Activated CD8-positive, alpha-beta memory T cell treated with anti-CD3 and anti-CD28 coated beads for 24 hours (primary cell): ENCODE measurements around the gene VAC14.
A peak's percentile ranks its signal among the peaks of the same experiment; 100 is the strongest.

ENCODE experiments used
- DNase-seq: peaks from one replicate; pipeline ENCODE4 v3.0.0-alpha.2; 2020

The VAC14 gene

GRCh38 chr16:70689035-70689969, 111.7 kb downstream of the VAC14 start:
- no peak for DNase-seq

DNA sequence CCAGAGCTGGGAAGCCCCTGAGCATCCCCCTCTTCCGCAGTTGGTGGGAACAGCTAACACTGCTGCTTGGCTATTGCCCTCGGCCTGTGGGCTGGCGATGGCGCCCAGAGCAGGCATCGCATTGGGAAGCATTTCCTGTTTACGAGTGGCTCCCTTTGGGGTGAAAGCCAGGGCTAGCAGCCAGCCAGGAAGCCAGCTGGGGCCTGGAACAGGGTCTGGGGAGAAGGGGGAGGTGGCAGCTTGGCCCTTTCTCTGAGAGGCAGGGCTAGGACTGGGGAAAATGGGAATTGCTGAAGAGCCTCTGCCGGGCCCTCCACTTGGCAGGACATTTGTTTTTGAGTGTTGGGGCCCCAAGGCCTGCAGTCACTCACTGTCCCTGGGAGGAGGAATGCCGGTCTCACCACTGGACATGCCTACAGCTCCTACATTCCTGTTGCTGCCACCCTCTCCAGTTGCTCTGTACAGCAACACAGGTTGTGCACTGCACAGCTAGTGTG, 112.7 kb downstream of the VAC14 start:
- DNase-seq: no peak

DNA sequence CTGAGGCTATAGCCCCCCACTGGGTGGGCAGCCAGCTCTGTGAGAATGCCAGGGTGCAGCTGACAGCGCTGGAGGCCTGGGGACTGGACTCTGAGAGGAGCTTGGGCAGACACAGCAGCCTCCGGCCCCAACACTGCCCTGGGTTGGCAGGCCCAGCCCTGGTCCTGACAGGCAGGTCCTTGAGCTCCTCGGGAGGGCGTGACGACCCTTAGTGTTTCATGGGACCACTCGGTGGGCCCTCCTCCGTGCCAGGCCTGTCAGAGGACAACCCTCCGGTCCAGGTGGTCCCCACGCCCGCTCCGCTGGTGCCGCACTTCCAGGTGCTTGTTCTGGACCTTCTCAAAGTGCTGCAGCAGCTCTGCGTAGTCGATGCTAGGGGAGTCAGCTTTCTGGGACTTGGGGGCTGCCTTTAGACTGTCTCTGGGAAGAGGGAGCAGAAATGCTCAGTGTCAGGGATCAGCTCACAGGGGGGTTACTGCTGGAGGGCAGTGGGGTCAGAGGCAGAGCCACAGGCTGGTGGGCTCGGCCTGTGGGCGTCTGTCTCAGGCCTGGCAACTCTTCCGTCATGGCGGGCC, 113.2 kb downstream of the VAC14 start:
- DNase-seq: no peak

DNA sequence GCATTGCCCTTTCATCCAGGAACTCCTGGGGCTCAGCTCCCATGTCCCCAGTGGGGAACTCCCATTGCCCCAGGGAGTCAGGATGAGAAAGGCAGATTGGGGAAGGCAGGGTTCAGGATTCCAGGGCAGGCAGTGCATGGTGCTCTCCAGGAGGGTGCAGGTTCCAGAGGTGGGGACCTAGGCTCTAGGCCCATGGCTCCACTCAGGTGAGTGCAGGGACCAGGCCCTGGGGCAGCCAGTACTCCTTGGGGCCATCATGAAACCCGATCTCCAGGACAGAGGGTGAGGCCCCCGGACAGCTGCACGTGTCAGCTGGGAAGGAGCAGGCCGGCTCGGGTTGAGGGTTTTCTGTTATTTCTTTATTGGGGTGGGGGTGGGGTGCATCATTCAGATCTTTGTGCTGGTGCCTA, 113.9 kb downstream of the VAC14 start:
- no peak for DNase-seq

DNA sequence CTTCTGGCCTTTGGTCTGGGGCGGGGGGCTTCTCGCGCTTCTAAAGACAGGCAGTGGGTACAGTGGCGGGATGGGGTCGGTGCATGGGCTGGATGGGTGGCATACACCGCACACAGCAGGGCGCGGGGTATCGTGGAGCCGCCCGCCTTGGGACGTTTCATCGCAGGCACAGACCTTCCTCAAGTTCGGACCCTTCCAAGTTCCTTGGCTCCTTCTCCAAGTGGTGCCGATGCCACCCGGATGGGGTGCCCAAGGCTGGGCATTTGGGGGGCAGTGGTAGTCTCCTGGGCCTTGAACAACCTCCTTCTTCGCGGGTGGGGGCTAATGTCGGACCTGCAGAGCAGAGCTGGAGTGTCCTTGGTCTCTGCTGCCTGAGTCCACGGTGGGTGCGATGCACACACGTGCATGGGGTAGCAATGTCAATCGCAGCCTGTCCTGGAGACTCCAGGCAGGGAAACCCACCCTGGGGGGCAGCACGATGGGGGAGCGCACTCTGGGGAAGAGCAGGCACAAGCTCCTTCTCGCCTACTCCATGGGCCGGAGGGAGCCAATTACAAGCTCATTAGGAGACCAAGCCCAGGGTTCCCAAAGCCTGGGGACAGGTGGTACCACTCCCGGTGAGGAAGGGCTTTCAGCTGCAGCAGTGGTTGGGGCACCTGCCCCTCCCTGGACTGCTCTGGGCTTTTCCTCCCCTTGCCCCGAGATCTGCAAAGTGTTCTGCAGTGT, 114.4 kb downstream of the VAC14 start:
- DNase-seq: no peak

DNA sequence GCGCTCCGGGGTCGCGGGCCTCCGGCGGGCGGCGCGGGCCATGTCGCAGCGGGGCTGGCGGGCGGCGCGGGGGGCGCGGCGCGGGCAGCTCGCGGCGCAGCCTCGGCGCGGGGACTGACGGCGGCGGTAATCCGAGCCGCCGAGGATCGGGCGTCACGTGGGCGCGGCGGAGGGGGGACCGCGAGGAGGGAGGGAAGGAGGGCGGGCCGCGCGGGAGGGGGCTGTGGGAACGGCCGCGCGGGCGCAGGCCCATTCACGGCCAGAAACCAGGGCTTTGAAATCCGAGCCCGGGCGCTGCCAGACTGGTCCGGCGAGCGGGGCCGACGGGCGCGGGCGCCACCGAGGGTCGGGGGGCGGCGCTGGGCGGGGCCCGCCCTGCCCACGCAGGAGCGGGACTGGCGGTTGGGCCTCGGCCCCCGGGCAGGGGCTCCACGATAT, 115.0 kb downstream of the VAC14 start, which contains the start of gene MTSS2:
TSS of gene MTSS2 (minus strand) at position 116 of the 438 bp plus-strand sequence. CDS start 262 bp downstream, outside the sequence.
- peak; percentile 70 for DNase-seq

DNA sequence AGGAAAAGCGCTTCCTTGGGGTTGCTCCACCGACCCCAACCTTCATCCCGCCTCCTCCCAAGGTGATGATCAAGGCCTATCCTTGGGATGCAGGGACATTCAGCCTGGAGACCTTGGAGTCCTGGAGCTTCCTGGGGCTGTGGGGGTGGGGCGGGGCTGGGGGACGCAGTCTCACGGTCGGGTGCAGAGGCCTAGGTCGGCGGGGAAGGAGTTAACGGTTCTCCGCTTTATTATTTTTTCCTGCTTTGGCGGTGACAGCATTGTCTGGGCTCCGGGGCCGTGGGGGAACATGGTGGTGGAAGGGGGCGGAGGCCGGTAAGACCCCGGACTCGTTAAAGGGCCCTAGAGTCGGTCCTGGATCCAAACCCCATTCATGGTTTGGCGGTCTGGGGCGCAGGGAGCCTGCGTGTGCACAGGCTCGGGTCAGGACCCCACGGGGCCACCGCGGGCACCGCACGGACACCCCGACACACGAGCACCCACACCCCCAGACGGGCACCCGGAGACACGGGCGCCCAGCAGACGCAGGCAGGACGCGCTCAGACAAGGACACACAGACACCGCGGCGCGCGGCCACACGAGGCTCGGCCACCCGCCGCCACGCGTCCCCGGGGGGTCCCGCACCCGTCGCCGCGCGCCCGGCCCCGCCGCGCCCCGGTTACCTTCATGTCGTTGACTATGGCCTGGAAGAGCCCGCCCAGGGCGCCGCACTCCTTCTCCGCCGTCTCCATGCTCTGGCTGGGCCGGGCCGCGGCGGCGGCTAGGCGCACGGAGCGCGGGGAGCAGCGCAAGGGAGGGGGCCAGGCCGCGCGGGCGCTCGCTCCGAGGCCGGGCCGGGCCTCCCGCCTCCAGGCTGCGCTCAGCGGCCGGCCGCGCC, 115.7 kb downstream of the VAC14 start:
- DNase-seq: no peak

DNA sequence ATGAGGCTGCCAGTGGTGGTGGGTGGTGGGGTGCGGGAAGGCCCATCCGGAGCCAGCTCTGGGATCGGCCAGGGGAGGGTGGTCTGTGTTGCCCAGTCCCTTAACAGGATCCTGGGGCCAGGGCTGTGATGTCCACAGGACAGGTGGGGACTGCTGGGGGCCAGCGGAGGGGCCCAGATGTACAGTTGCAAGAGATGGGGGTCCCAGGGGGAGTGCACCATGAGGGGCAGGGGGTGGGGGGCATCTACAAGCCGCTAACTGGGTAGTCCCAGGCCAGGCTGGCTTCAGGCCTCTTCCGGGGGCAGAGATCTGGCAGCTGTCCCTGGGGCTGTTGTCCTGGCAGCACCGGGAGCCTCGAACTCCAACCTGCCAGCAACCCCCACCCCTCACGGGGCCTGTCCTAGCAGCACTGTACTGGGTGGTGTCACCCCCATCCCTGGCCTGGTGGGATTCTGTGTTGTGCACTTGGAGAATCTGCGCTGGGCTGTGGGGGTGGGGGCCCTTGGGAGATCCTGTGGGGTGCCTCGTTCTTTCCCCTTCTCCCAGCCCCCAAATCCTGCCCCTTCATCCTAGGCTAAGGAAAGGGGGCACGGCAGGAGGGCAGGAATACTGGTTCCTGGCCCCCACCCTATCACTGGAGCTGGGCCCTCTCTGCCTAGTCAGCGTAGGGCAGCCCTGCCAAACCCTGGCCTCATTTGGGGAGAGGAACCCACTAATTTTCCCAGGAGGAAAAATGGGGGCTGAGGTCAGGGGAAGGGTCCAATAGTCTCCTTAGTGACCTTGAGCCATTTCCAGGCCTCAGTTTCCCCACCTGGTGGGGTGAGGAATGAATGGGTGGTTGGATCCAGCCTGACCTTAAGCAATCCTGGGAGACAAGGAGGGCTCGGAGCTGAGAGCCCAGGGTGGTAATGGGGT, 116.6 kb downstream of the VAC14 start:
- no peak for DNase-seq

GRCh38 chr16:70683146-70683944, 117.6 kb downstream of the VAC14 start:
- no peak for DNase-seq

DNA sequence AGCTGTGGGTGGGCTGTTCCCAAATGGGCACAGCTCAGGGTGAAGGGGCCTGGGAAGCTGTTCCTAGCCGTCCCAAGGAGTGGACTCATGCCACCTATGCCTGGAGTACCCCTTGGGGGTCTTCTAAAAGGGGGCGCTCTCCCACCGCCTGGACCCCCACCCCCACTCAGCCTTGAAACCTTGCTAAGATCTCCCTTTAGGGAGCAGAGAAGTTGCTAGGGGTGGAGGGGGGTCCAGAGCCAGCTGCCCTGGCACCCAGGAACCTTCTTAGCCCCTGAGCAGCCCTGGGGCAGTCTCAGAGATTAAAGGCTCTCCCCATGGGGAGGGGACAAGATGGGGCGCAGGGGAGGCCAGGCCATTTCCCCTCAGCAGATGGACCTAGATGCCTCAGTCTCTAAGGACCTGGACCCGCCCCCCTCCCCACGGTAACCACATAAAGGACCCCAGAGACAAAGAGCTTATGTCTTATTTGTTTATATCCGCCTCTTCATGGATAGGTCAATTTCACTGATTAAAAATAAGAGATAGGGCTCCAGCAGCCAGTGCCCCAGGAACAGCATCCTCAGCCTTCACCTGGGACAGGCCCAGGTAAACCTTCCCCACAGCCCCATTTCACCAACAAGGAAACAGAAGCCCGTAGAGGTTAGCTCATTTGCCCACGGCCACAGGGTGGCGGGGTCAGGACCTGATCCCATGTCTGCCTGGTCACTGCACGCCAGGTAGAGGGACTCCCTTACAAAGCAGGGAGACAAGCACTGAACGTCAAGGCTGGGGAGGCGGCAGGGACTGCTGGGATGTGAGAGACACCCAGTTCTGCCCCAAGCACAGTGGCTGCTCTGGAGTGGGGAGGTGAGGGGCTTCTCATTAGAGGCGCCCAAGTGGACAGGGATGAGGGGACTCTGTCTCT, 118.5 kb downstream of the VAC14 start:
- no peak for DNase-seq

DNA sequence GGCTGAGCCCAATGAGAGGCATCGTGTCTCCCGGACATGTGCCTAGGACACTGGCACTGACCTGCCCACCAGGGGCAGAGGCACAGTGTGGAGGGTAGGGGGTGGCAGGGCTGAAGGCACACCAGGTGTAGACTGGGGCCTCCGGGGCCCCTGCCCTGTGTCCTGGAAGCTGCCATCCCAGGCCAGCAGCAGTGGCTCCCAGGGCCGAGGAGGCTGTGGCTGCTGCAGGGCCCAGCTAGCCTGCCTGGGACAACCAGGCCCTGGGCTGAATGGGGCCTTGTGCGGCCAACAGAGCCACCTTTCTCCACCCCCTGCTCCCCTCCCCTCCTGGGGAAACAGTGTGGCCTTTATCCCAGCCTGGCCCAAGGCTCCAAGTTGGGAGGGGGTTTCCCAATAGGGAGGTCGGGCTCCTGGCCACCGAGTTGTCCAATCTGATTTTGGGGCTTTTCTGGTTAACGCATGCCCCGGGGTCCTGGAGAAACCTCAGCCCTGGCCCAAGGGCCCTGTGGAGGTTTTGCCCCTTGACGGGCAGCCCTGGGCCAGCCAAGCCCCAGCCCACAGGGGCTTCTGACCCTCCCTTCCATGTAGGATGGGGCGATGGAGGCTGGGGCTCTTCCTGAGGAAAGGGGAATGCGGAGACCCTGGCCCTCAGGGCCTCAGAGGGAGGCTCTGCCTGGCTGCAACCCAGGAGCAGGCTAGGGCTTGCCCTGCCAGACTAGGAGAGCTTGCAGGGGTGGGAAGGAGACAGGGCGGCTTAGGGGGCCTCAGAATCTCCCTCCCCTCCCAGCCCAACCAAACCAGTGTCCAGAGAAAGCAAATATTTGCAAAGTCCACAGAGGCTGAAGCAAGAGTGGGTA, 119.3 kb downstream of the VAC14 start:
- no peak for DNase-seq

- no peak for DNase-seq
These were observed 120.2 kb downstream of the VAC14 start for GRCh38 chr16:70680495-70681381.

- DNase-seq: no peak
These were observed 121.1 kb downstream of the VAC14 start for GRCh38 chr16:70679671-70680494.

- DNase-seq: no peak
These were observed 121.9 kb downstream of the VAC14 start for GRCh38 chr16:70678898-70679670.
